ENCODE results near the gene TMEM147.

TMEM147 gene

GRCh38 chr19:35569281-35569781 lies 23.9 kb downstream of the TMEM147 start:
- in situ Hi-C loops (cut with MboI; ENCODE audit: low sequenced_read_pairs, unreplicated experiment): no loop called here
- DNase-seq (ENCODE audit: low spot score): no peak
- TF ChIP-seq, protein P1, sequence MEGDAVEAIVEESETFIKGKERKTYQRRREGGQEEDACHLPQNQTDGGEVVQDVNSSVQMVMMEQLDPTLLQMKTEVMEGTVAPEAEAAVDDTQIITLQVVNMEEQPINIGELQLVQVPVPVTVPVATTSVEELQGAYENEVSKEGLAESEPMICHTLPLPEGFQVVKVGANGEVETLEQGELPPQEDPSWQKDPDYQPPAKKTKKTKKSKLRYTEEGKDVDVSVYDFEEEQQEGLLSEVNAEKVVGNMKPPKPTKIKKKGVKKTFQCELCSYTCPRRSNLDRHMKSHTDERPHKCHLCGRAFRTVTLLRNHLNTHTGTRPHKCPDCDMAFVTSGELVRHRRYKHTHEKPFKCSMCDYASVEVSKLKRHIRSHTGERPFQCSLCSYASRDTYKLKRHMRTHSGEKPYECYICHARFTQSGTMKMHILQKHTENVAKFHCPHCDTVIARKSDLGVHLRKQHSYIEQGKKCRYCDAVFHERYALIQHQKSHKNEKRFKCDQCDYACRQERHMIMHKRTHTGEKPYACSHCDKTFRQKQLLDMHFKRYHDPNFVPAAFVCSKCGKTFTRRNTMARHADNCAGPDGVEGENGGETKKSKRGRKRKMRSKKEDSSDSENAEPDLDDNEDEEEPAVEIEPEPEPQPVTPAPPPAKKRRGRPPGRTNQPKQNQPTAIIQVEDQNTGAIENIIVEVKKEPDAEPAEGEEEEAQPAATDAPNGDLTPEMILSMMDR (IDR thresholded peaks at IDR 0.05; ENCODE audit: borderline replicate concordance, control extremely low read depth, extremely low read depth, insufficient read depth, missing control alignments): no peak

DNA sequence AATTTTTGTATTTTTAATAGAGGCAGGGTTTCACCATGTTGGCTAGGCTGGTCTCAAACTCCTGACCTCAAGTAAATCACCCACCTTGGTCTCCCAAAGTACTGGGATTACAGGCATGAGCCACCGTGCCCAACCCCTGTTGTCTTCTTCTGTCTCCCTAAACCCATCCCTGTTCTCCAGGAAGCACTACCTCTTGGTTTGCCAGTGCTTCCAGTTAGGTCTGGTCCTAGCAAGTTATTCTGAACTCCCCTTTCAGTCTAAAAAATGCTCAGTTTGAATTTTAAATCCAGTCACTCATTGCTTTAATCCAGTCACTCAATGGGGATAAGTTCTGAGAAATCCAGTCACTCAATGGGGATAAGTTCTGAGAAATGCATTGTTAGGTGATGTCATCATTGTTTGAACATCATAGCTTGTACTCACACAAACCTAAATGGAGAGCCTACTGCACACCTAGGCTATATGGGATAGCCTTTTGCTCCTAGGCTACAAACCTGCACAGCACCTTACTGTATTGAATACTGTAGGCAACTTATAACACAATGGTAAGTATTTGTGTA lies 26.1 kb downstream of the TMEM147 start:
- DNase-seq (ENCODE audit: low spot score): no peak
- in situ Hi-C loops (cut with MboI; ENCODE audit: low sequenced_read_pairs, unreplicated experiment): no loop called here
- TF ChIP-seq, protein P1 (IDR thresholded peaks at IDR 0.05; ENCODE audit: borderline replicate concordance, control extremely low read depth, extremely low read depth, insufficient read depth, missing control alignments): no peak

- no peak for DNase-seq (ENCODE audit: low spot score)
- in situ Hi-C loops (cut with MboI; ENCODE audit: low sequenced_read_pairs, unreplicated experiment): no loop called here
- TF ChIP-seq, protein P1 (IDR thresholded peaks at IDR 0.05; ENCODE audit: borderline replicate concordance, control extremely low read depth, extremely low read depth, insufficient read depth, missing control alignments): no peak
Observed at GRCh38 chr19:35577918-35578317, 32.5 kb downstream of the TMEM147 start.

DNA sequence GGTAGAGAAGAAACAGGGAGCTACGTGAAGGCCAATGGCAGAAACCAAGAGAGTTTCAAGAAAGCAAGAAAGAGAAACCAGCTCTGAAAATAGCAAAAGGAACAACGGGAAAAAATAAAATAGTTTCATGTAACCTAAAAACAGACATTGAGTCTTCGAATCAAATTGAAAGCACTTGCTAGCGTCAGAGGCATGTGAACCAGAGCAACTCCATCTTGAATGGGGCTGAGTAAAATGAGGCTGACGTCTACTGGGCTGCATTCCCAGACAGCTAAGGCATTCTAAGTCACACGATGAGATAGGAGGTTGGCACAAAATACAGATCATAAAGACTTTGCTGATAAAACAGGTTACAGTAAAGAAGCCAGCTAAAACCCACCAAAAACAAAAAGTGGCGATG lies 33.3 kb downstream of the TMEM147 start:
- in situ Hi-C loops (cut with MboI; ENCODE audit: low sequenced_read_pairs, unreplicated experiment): no loop called here
- TF ChIP-seq, protein P1 (IDR thresholded peaks at IDR 0.05; ENCODE audit: borderline replicate concordance, control extremely low read depth, extremely low read depth, insufficient read depth, missing control alignments): no peak
- DNase-seq (ENCODE audit: low spot score): no peak

DNA sequence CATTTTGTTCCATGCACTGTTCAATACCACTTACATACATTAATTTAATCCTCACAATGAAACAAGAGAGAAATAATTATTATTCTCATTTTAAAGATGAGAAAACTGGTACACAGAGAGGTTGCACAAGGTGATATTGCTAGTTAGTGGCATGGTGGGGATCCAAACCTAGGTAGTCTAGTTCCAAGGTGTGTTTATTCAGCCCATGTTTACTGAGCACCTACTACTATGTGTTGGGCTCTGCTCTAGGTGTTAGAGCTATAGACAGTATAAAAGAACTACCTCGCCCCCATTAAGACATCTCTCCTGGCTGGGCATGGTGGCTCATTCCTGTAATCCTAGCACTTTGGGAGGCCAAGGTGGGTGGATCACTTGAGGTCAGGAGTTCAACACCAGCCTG lies 37.3 kb downstream of the TMEM147 start:
- no peak for DNase-seq (ENCODE audit: low spot score)
- in situ Hi-C loops (cut with MboI; ENCODE audit: low sequenced_read_pairs, unreplicated experiment): no loop called here
- TF ChIP-seq, protein P1 (IDR thresholded peaks at IDR 0.05; ENCODE audit: borderline replicate concordance, control extremely low read depth, extremely low read depth, insufficient read depth, missing control alignments): no peak

- in situ Hi-C loops (cut with MboI; ENCODE audit: low sequenced_read_pairs, unreplicated experiment): no loop called here
- no peak for DNase-seq (ENCODE audit: low spot score)
- TF ChIP-seq, protein P1 (IDR thresholded peaks at IDR 0.05; ENCODE audit: borderline replicate concordance, control extremely low read depth, extremely low read depth, insufficient read depth, missing control alignments): no peak
Observed at GRCh38 chr19:35585848-35586247, 40.4 kb downstream of the TMEM147 start, which contains the start of gene PMIS2. Gene PMIS2 (plus strand): TSS chr19:35586173. CDS start chr19:35586260, 87 bp downstream.

Measured in GM13976 (cell line).